Measurements from ENCODE around the gene DOK7.

DOK7 gene

GRCh38 chr4:3520796-3521600, 57.9 kb downstream of the DOK7 start:
- Histone ChIP-seq H3K4ac (ENCODE audit: low read depth, low read length) (no peak overlapping the region), H4K12ac (ENCODE audit: low read depth, low read length) (no peak overlapping the region), H3K79me2 (ENCODE audit: control insufficient read depth, insufficient read depth, low read length, poor library complexity) (no peaks in the 10 kb centered on the region), H2AK5ac (ENCODE audit: low read length) (no peak overlapping the region), H3K9ac (ENCODE audit: low read length) (no peak overlapping the region), H3K4me2 (ENCODE audit: low read length) (no peak overlapping the region), H3K79me1 (ENCODE audit: low read length) (no peaks in the 10 kb centered on the region), H2BK12ac (ENCODE audit: low read length) (no peak overlapping the region), H3K4me3 (ENCODE audit: low read depth, low read length) (no peak overlapping the region), H3K27ac (ENCODE audit: low read depth, low read length) (no peak overlapping the region), H4K8ac (ENCODE audit: low read depth, low read length) (no peak overlapping the region), H3K4me1 (ENCODE audit: control insufficient read depth in 1 of 2, insufficient read depth in 2 of 2, low read length in 2 of 2) (no peaks in the 10 kb centered on the region), H3K23ac (ENCODE audit: low read length) (no peak overlapping the region), H4K91ac (ENCODE audit: low read depth, low read length) (no peak overlapping the region), H2BK120ac (ENCODE audit: insufficient read depth, low read length, poor library complexity) (no peak overlapping the region), H2BK5ac (ENCODE audit: low read depth, low read length, poor library complexity) (no peak overlapping the region), H3K18ac (ENCODE audit: low read length) (no peak overlapping the region), H2AFZ (ENCODE audit: insufficient read depth, low read length, poor library complexity) (no peak overlapping the region), H3K9me3 (ENCODE audit: insufficient read depth, low read depth, low read length) (no peaks in the 10 kb centered on the region), H3K14ac (ENCODE audit: low read length) (no peak overlapping the region), H3K36me3 (ENCODE audit: control insufficient read depth in 1 of 2, insufficient read depth in 2 of 2, low read length in 2 of 2) (peaks cover 86 to 89% of the 10 kb centered on the region in 2 experiments), H3K27me3 (ENCODE audit: insufficient read depth, low read length) (no peaks in the 10 kb centered on the region)
- no CpG with 5 or more reads among the region's 31 CpGs for WGBS (ENCODE audit: extremely low coverage, insufficient coverage, insufficient read length)
- no peak for DNase-seq

GRCh38 chr4:3521621-3522325, 58.7 kb downstream of the DOK7 start:
- H3K79me2 ChIP-seq (ENCODE audit: control insufficient read depth, insufficient read depth, low read length, poor library complexity), result no peaks in the 10 kb centered on the region
- WGBS (ENCODE audit: extremely low coverage, insufficient coverage, insufficient read length), result no CpG with 5 or more reads among the region's 16 CpGs
- no peak overlapping the region for H4K12ac ChIP-seq (ENCODE audit: low read depth, low read length)
- no peak overlapping the region for H3K27ac ChIP-seq (ENCODE audit: low read depth, low read length)
- DNase-seq, result no peak
- H3K27me3 ChIP-seq (ENCODE audit: insufficient read depth, low read length), result no peaks in the 10 kb centered on the region
- H2AFZ ChIP-seq (ENCODE audit: insufficient read depth, low read length, poor library complexity), result no peak overlapping the region
- H2BK120ac ChIP-seq (ENCODE audit: insufficient read depth, low read length, poor library complexity), result no peak overlapping the region
- H2AK5ac ChIP-seq (ENCODE audit: low read length), result no peak overlapping the region
- no peak overlapping the region for H4K8ac ChIP-seq (ENCODE audit: low read depth, low read length)
- H3K23ac ChIP-seq (ENCODE audit: low read length), result no peak overlapping the region
- H3K79me1 ChIP-seq (ENCODE audit: low read length), result no peaks in the 10 kb centered on the region
- no peak overlapping the region for H3K4me2 ChIP-seq (ENCODE audit: low read length)
- H3K9me3 ChIP-seq (ENCODE audit: insufficient read depth, low read depth, low read length), result no peaks in the 10 kb centered on the region
- H3K18ac ChIP-seq (ENCODE audit: low read length), result no peak overlapping the region
- no peak overlapping the region for H2BK12ac ChIP-seq (ENCODE audit: low read length)
- no peak overlapping the region for H3K4ac ChIP-seq (ENCODE audit: low read depth, low read length)
- peaks cover 78 to 83% of the 10 kb centered on the region in 2 experiments for H3K36me3 ChIP-seq (ENCODE audit: control insufficient read depth in 1 of 2, insufficient read depth in 2 of 2, low read length in 2 of 2)
- H2BK5ac ChIP-seq (ENCODE audit: low read depth, low read length, poor library complexity), result no peak overlapping the region
- no peak overlapping the region for H3K14ac ChIP-seq (ENCODE audit: low read length)
- no peak overlapping the region for H3K9ac ChIP-seq (ENCODE audit: low read length)
- H4K91ac ChIP-seq (ENCODE audit: low read depth, low read length), result no peak overlapping the region
- no peak overlapping the region for H3K4me3 ChIP-seq (ENCODE audit: low read depth, low read length)
- no peaks in the 10 kb centered on the region for H3K4me1 ChIP-seq (ENCODE audit: control insufficient read depth in 1 of 2, insufficient read depth in 2 of 2, low read length in 2 of 2)

- Histone ChIP-seq H3K36me3 (ENCODE audit: control insufficient read depth in 1 of 2, insufficient read depth in 2 of 2, low read length in 2 of 2) (peaks cover 74 to 80% of the 10 kb centered on the region in 2 experiments), H4K91ac (ENCODE audit: low read depth, low read length) (no peak overlapping the region), H4K8ac (ENCODE audit: low read depth, low read length) (no peak overlapping the region), H2AFZ (ENCODE audit: insufficient read depth, low read length, poor library complexity) (no peak overlapping the region), H3K27me3 (ENCODE audit: insufficient read depth, low read length) (no peaks in the 10 kb centered on the region), H4K12ac (ENCODE audit: low read depth, low read length) (no peak overlapping the region), H3K4ac (ENCODE audit: low read depth, low read length) (no peak overlapping the region), H3K27ac (ENCODE audit: low read depth, low read length) (no peak overlapping the region), H3K14ac (ENCODE audit: low read length) (no peak overlapping the region), H2BK12ac (ENCODE audit: low read length) (no peak overlapping the region), H2BK120ac (ENCODE audit: insufficient read depth, low read length, poor library complexity) (no peak overlapping the region), H3K23ac (ENCODE audit: low read length) (no peak overlapping the region), H3K4me1 (ENCODE audit: control insufficient read depth in 1 of 2, insufficient read depth in 2 of 2, low read length in 2 of 2) (no peaks in the 10 kb centered on the region), H3K79me1 (ENCODE audit: low read length) (no peaks in the 10 kb centered on the region), H3K79me2 (ENCODE audit: control insufficient read depth, insufficient read depth, low read length, poor library complexity) (no peaks in the 10 kb centered on the region), H3K18ac (ENCODE audit: low read length) (no peak overlapping the region), H3K4me2 (ENCODE audit: low read length) (no peak overlapping the region), H3K9ac (ENCODE audit: low read length) (no peak overlapping the region), H2BK5ac (ENCODE audit: low read depth, low read length, poor library complexity) (no peak overlapping the region), H3K4me3 (ENCODE audit: low read depth, low read length) (no peak overlapping the region), H2AK5ac (ENCODE audit: low read length) (no peak overlapping the region), H3K9me3 (ENCODE audit: insufficient read depth, low read depth, low read length) (no peaks in the 10 kb centered on the region)
- no peak for DNase-seq
- no CpG with 5 or more reads among the region's 15 CpGs for WGBS (ENCODE audit: extremely low coverage, insufficient coverage, insufficient read length)
Measured at GRCh38 chr4:3522326-3522640, 59.2 kb downstream of the DOK7 start.

- H4K12ac ChIP-seq (ENCODE audit: low read depth, low read length), result no peak overlapping the region
Measured at GRCh38 chr4:3522651-3523050, 59.5 kb downstream of the DOK7 start.

More at GRCh38 chr4:3522651-3523050, 59.5 kb downstream of the DOK7 start:
- no peak overlapping the region for H3K9ac ChIP-seq (ENCODE audit: low read length)
- no peaks in the 10 kb centered on the region for H3K79me2 ChIP-seq (ENCODE audit: control insufficient read depth, insufficient read depth, low read length, poor library complexity)
- no peak overlapping the region for H3K4me3 ChIP-seq (ENCODE audit: low read depth, low read length)
- no peak overlapping the region for H2BK5ac ChIP-seq (ENCODE audit: low read depth, low read length, poor library complexity)
- no peak overlapping the region for H3K18ac ChIP-seq (ENCODE audit: low read length)
- no peaks in the 10 kb centered on the region for H3K79me1 ChIP-seq (ENCODE audit: low read length)
- H3K36me3 ChIP-seq (ENCODE audit: control insufficient read depth in 1 of 2, insufficient read depth in 2 of 2, low read length in 2 of 2), result peaks cover 73 to 80% of the 10 kb centered on the region in 2 experiments
- H3K4me2 ChIP-seq (ENCODE audit: low read length), result no peak overlapping the region
- H4K8ac ChIP-seq (ENCODE audit: low read depth, low read length), result no peak overlapping the region
- H2AK5ac ChIP-seq (ENCODE audit: low read length), result no peak overlapping the region
- no peaks in the 10 kb centered on the region for H3K9me3 ChIP-seq (ENCODE audit: insufficient read depth, low read depth, low read length)
- WGBS (ENCODE audit: extremely low coverage, insufficient coverage, insufficient read length), result no CpG with 5 or more reads among the region's 19 CpGs
- no peaks in the 10 kb centered on the region for H3K4me1 ChIP-seq (ENCODE audit: control insufficient read depth in 1 of 2, insufficient read depth in 2 of 2, low read length in 2 of 2)
- H2BK12ac ChIP-seq (ENCODE audit: low read length), result no peak overlapping the region
- no peak overlapping the region for H2AFZ ChIP-seq (ENCODE audit: insufficient read depth, low read length, poor library complexity)
- H3K4ac ChIP-seq (ENCODE audit: low read depth, low read length), result no peak overlapping the region
- no peaks in the 10 kb centered on the region for H3K27me3 ChIP-seq (ENCODE audit: insufficient read depth, low read length)
- H3K14ac ChIP-seq (ENCODE audit: low read length), result no peak overlapping the region
- no peak overlapping the region for H4K91ac ChIP-seq (ENCODE audit: low read depth, low read length)
- no peak overlapping the region for H3K23ac ChIP-seq (ENCODE audit: low read length)
- no peak overlapping the region for H3K27ac ChIP-seq (ENCODE audit: low read depth, low read length)
- no peak overlapping the region for H2BK120ac ChIP-seq (ENCODE audit: insufficient read depth, low read length, poor library complexity)
- DNase-seq, result no peak
